ENCODE results near the gene SUB1.

SUB1 gene

DNA sequence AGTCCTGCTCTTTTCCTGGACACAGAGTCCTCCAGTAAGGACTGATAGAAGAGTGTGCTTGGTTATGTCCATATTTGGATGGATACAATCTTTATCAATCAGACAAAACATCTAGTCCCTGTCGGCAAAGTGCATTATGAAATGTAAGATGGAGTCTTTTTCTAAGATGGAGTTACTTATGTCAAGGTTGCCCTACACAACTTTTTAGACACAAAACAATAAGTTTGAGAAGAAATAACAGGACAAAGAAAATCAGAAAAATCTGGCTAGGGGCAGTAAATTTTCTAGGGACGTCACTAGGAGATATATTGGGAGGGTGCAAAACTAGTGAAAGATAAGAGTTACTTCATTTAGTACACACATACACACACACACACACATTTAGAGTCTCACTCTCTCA, 23.3 kb upstream of the SUB1 start:
- Histone ChIP-seq H3K4me1 (ENCODE audit: low read length) (no peaks in the 10 kb centered on the region), H3K27ac (ENCODE audit: low read length) (no peak overlapping the region), H3K9me3 (ENCODE audit: insufficient read depth, low read length) (no peaks in the 10 kb centered on the region), H3K27me3 (ENCODE audit: low read depth, low read length) (peaks cover 6% of the 10 kb centered on the region; the same call in 1 of the 2 replicates), H3K4me2 (ENCODE audit: low read length) (no peak overlapping the region), H4K20me1 (ENCODE audit: insufficient read depth, low read length) (no peaks in the 10 kb centered on the region), H3K4me3 (ENCODE audit: low read length) (no peak overlapping the region), H2AFZ (ENCODE audit: low read depth, low read length) (no peak overlapping the region), H3K79me2 (ENCODE audit: low read length) (no peaks in the 10 kb centered on the region), H3K36me3 (replicated peaks; ENCODE audit: low read depth, low read length) (no peaks in the 10 kb centered on the region), H3K9ac (ENCODE audit: low read length) (no peak overlapping the region)
- no peak for TF ChIP-seq EZH2phosphoT487 (IDR thresholded peaks at IDR 0.05; ENCODE audit: low read depth)
- TF ChIP-seq, protein P1, sequence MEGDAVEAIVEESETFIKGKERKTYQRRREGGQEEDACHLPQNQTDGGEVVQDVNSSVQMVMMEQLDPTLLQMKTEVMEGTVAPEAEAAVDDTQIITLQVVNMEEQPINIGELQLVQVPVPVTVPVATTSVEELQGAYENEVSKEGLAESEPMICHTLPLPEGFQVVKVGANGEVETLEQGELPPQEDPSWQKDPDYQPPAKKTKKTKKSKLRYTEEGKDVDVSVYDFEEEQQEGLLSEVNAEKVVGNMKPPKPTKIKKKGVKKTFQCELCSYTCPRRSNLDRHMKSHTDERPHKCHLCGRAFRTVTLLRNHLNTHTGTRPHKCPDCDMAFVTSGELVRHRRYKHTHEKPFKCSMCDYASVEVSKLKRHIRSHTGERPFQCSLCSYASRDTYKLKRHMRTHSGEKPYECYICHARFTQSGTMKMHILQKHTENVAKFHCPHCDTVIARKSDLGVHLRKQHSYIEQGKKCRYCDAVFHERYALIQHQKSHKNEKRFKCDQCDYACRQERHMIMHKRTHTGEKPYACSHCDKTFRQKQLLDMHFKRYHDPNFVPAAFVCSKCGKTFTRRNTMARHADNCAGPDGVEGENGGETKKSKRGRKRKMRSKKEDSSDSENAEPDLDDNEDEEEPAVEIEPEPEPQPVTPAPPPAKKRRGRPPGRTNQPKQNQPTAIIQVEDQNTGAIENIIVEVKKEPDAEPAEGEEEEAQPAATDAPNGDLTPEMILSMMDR (IDR thresholded peaks at IDR 0.05; ENCODE audit: low read depth, low read length): no peak

DNA sequence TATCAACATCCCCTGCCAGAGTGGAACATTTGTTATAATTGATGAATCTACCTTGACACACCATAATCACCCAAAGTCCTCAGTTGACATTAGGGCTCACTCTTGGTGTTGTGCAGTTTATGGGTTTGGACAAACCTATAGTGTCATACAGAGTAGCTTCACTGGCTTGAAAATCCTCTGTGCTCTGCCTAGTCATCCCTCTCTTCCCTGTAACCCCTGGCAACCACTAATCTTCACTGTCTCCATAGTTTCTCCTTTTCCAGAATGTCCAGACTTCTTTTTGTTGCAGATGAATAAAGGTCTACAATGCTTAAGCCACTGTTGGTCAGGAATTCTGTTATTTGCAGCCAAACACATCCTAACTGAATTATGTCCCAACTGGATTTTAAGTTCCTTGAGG, 22.5 kb upstream of the SUB1 start:
- TF ChIP-seq, protein P1 (IDR thresholded peaks at IDR 0.05; ENCODE audit: low read depth, low read length): no peak
- TF ChIP-seq EZH2phosphoT487 (IDR thresholded peaks at IDR 0.05; ENCODE audit: low read depth): no peak
- Histone ChIP-seq H3K27me3 (ENCODE audit: low read depth, low read length) (peaks cover 6% of the 10 kb centered on the region; the same call in 1 of the 2 replicates), H3K36me3 (replicated peaks; ENCODE audit: low read depth, low read length) (no peaks in the 10 kb centered on the region), H3K9ac (ENCODE audit: low read length) (no peak overlapping the region), H3K79me2 (ENCODE audit: low read length) (no peaks in the 10 kb centered on the region), H3K4me3 (ENCODE audit: low read length) (no peak overlapping the region), H4K20me1 (ENCODE audit: insufficient read depth, low read length) (no peaks in the 10 kb centered on the region), H2AFZ (ENCODE audit: low read depth, low read length) (no peak overlapping the region), H3K9me3 (ENCODE audit: insufficient read depth, low read length) (no peaks in the 10 kb centered on the region), H3K4me2 (ENCODE audit: low read length) (no peak overlapping the region), H3K27ac (ENCODE audit: low read length) (no peak overlapping the region), H3K4me1 (ENCODE audit: low read length) (no peaks in the 10 kb centered on the region)

DNA sequence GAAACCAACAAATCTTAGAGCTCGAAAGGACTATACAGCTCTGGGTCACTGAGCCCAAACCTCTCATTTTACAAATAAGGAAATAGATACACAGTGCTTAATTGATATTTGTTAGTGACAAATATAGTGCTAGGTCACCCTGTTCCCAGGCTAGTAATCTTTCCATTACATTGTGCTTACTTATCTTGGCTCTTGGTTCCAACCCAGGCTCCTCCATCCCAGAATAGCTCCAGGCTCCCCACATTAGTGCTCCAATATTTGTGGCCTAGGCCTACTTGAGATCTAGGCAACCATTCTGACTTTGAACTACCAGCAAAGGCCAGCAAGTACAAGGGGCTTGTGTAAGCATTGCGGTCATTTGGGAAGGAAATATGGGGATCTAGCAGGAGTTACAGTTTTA, 21.7 kb upstream of the SUB1 start:
- Histone ChIP-seq H3K9me3 (ENCODE audit: insufficient read depth, low read length) (no peaks in the 10 kb centered on the region), H3K4me1 (ENCODE audit: low read length) (no peaks in the 10 kb centered on the region), H3K4me2 (ENCODE audit: low read length) (no peak overlapping the region), H2AFZ (ENCODE audit: low read depth, low read length) (no peak overlapping the region), H3K27ac (ENCODE audit: low read length) (no peak overlapping the region), H3K79me2 (ENCODE audit: low read length) (no peaks in the 10 kb centered on the region), H3K27me3 (ENCODE audit: low read depth, low read length) (peaks cover 6% of the 10 kb centered on the region; the same call in 1 of the 2 replicates), H3K36me3 (replicated peaks; ENCODE audit: low read depth, low read length) (no peaks in the 10 kb centered on the region), H3K9ac (ENCODE audit: low read length) (no peak overlapping the region), H3K4me3 (ENCODE audit: low read length) (no peak overlapping the region), H4K20me1 (ENCODE audit: insufficient read depth, low read length) (no peaks in the 10 kb centered on the region)
- no peak for TF ChIP-seq EZH2phosphoT487 (IDR thresholded peaks at IDR 0.05; ENCODE audit: low read depth)
- TF ChIP-seq, protein P1 (IDR thresholded peaks at IDR 0.05; ENCODE audit: low read depth, low read length): no peak

DNA sequence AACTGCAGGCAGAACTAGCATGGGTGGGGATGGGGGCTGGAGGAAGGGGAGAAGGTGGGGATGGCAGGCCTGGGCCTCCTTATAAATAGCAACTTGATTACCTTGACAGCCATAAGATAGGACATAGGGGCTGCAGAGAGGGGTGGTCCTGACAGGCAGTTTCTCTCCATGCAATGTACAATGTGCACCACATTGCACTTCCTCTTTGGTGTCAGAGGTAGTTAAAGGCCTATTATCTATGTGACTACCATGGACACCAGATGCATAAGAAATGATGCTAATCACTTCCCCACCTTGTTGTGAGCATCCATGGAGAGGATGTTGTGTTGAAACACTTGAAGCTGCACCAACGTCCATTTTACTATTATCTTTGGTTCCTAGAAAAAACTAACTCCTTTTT, 20.2 kb upstream of the SUB1 start:
- no peak overlapping the region for H3K9ac ChIP-seq (ENCODE audit: low read length)
- no peaks in the 10 kb centered on the region for H3K79me2 ChIP-seq (ENCODE audit: low read length)
- no peaks in the 10 kb centered on the region for H3K9me3 ChIP-seq (ENCODE audit: insufficient read depth, low read length)
- no peaks in the 10 kb centered on the region for H3K4me1 ChIP-seq (ENCODE audit: low read length)
- H3K27me3 ChIP-seq (ENCODE audit: low read depth, low read length): peaks cover 16% of the 10 kb centered on the region
- H3K27ac ChIP-seq (ENCODE audit: low read length): no peak overlapping the region
- no peak overlapping the region for H3K4me2 ChIP-seq (ENCODE audit: low read length)
- no peak overlapping the region for H3K4me3 ChIP-seq (ENCODE audit: low read length)
- H2AFZ ChIP-seq (ENCODE audit: low read depth, low read length): no peak overlapping the region
- no peaks in the 10 kb centered on the region for H3K36me3 ChIP-seq (replicated peaks; ENCODE audit: low read depth, low read length)
- H4K20me1 ChIP-seq (ENCODE audit: insufficient read depth, low read length): no peaks in the 10 kb centered on the region
- TF ChIP-seq EZH2phosphoT487 (IDR thresholded peaks at IDR 0.05; ENCODE audit: low read depth): no peak
- TF ChIP-seq, protein P1 (IDR thresholded peaks at IDR 0.05; ENCODE audit: low read depth, low read length): no peak
